Stimulated activated CD4-positive, alpha-beta T cell treated with anti-CD3 and anti-CD28 coated beads, Interleukin-15, amount 100 ng/mL, for 48 hours (primary cell): ENCODE results near the gene AGBL4.
"Not testable (repeated sequence)": the region's sequence is repeated elsewhere in the genome, so short reads cannot be mapped to it uniquely, and the experiment has no call there.

Experiments used
- DNase-seq, 2 donors: peaks; one replicate each; pipeline ENCODE4 v3.0.0-alpha.2; 2020; ENCODE audit warnings: low read depth in 2 of 2

The AGBL4 gene

GRCh38 chr1:49306507-49307070 lies 717.2 kb downstream of the AGBL4 start:
- no peak for DNase-seq

GRCh38 chr1:49302400-49302799 lies 721.4 kb downstream of the AGBL4 start:
- DNase-seq, result not testable (repeated sequence)

DNA sequence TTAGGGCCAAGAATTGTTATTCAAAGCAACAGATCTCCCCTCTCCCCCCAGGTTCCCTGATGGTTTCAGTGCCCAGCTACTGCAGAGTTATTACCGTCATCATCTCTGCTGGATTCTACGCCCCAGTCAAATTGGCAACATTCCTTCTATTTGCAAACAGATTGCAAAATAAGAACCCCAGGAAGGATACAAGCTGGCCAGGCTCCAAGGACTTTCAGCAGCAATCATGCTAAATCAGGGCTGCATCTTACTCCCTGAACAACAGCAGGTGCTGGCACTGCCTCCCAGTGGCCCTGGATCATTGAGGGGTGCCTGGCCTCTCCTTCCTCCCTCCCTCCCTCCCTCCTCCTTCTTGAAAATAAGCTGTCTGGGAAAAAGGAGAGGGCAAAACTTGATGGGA lies 725.5 kb downstream of the AGBL4 start:
- DNase-seq, result no peak

GRCh38 chr1:49297783-49298182 lies 726.0 kb downstream of the AGBL4 start:
- DNase-seq, result no peak

DNA sequence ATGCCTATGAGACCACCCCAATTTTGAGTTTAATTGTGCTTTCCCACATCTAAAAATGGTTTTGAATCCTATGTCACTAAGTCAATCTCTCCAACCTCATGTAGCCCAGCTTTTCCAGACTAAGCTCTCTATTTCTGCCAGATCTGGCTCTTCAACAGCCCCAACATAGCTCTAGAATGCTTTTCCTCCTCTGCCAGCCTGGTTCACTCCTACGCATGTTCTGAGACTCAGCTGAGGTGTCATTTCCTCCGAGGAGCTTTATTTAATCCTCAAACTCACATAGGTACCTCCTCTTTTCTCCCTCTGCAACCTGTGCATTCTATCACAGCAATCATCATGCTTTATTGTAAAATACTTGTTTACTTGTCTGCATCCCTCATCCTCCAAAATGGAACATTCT lies 729.2 kb downstream of the AGBL4 start:
- DNase-seq, result no peak

DNA sequence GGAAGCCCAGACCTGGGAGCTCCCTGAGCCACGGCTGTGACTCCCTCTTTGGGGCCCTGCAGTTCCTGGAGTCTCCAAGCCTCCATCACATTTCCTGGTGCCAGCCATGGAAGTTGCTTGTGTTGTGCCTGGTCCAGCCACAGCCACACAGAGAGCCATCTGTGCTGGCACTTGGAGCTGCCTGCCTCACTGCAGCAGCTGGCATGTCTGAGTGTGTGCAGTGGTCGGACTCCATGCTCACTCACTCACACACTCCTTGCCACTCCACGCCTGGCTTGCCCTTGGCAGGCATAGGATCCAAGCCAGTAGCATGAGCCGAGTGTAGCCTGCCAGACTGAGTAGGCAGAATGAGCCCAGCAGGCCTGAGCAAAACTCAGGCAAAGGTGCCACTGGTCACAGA lies 730.7 kb downstream of the AGBL4 start:
- no peak for DNase-seq

GRCh38 chr1:49257211-49258049 lies 766.3 kb downstream of the AGBL4 start:
- DNase-seq, result not testable (repeated sequence)

GRCh38 chr1:49252917-49253316 lies 770.8 kb downstream of the AGBL4 start:
- no peak for DNase-seq

DNA sequence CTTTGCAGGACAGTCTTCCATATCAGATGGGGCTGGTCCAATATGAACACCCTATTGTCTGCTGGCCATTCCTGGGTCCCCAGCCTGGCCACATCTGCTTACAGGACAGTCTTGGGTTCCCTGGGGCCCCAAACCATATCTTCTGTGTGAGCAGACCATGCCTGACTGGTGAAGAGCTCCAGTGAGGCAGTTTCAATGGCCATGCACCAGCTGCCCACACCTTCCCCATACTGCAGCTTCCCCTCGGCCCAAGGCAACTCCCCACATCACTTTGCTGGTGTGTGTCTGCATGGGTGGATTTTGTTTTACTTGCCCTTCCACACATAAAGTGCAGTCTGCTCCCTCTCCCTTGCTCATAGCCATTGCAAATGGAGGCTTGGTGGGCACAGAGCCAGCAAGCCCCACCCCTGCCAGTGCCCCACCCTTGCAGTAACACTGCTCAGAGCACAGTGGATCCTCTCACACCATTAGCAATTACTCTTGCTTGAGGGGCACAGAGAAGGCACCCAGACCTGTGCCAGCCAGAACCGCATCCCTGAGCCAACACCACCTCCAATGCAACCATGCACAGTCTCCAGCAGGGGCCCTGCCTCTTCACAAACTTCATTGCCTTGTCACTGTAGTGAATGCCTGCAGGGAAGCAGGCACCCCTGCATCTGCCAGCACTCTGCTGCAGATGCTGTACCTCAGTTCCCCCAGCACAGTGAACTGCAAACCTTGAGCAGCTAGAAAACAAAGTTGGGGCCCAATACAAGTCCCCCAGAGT lies 772.6 kb downstream of the AGBL4 start:
- no peak for DNase-seq

DNA sequence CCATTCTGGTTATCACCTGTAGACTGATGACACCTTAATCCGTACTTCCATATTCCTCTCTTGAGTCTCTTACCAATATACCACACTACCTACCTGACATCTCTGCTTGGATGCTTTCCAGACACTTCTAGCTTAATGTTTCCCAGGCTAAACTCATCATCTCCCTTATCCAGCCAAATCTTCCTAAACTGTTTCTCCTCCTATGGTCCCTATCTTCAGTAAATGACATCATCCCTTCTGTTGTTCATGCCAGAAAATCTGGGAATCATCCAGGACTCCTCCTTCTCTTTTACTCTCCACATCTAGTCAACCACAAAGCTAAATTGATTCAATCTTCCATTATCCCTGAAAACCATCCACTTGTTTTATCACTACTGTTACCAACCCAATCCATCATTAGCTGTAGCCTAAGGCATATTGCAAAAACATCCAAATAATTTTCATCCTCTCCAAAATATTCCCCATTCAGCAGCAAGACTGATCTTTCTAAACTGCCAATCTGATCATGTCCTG lies 783.0 kb downstream of the AGBL4 start:
- DNase-seq, result no peak

DNA sequence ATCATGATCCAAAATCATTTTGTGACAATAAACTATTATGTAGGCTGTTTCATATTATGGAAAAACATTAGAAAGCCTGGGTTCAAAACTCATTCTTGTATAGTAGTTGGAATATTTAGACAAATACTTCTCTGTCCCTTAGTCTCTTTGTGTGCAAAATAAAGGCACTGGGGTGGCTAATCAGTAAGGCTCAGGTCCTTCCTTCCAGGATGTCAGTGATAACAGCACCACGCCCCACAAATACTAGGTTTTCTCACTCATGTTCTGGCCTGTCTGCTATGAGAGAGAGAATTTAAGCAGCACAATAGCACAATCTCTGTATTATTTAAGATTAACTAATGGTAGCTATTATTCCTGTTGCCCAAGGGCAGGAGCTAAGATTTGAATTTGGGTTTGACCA lies 788.8 kb downstream of the AGBL4 start:
- DNase-seq, result no peak

DNA sequence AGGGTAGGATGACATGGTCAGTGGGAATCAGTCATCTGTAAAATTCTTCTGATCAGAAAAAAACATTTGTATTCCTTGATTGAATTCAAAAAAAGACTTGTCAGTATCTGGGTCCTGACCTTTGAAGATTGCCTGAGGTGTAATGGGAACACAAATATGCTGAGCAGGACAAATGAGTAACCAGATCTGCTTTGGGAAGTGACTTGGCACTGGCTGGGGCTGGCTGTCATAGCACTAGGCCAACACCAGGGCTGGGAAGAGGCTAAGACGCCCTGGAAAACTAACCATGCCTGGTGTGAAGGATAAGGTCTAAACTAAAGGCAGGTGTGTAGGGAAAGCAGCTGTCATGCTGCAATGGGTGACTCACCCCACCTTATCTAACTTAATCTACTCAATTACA lies 794.2 kb downstream of the AGBL4 start:
- no peak for DNase-seq

DNA sequence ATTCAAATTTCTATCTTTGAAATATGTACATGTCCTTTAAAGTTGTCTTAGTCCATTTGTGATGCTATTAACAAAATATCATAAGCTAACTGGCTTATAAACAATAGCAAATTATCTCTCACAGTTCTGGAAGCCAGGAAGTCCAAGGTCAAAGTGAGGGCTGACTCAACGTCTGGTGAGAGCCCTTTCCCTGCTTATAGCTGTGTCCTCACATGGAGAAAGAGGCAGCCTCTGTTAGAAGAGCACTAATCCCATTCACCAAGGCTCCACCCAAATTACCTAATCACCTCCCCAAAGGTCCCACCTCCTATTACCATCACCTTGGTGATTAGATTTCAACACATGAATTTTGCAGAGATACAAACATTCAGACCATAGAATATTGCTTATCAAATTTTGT lies 797.0 kb downstream of the AGBL4 start:
- DNase-seq, result no peak

- DNase-seq, result no peak
These were observed 798.3 kb downstream of the AGBL4 start for GRCh38 chr1:49225464-49225863.

- DNase-seq, result no peak
These were observed 810.5 kb downstream of the AGBL4 start for GRCh38 chr1:49213301-49213700.

DNA sequence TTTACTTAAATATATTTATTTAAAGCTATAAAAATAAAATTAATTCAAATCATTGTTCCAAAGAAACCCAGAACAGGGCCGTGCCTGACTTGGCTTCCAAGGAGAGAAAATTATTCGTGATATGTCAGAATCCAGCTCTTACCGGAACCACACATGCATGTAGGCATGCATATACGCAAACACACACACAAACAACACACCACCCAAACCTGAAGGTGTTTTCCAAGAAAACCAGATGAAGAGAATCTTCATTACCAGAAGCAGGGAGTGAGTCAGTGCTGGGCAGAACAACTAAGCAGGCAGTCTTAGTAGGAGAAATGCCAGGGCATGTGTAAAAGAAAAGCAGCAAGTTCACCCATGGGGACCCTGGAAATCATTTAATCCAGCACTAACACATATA lies 815.0 kb downstream of the AGBL4 start:
- no peak for DNase-seq

- no peak for DNase-seq
These were observed 819.0 kb downstream of the AGBL4 start for GRCh38 chr1:49204720-49205119.

- no peak for DNase-seq
These were observed 823.0 kb downstream of the AGBL4 start for GRCh38 chr1:49200738-49201137.

DNA sequence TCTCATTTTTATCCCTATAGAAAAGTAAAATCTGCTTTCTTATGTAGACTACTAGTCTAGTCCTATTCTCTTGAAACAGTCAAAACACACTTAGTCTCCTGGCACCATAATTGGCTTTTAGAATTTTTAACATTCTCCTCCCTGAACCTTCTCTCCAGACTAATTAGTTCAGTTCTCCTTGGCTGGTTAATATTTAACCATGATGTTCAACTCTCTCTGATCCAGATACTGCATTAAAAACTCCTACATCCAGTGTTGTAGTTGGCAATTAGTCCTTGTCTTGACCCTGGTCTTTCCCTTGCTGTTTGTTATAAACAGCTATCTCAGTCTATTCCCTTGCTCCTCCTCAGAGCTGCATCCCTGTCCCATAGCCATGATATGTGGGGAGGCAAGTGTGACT lies 824.2 kb downstream of the AGBL4 start:
- no peak for DNase-seq

GRCh38 chr1:49197081-49197480 lies 826.7 kb downstream of the AGBL4 start:
- DNase-seq, result no peak

DNA sequence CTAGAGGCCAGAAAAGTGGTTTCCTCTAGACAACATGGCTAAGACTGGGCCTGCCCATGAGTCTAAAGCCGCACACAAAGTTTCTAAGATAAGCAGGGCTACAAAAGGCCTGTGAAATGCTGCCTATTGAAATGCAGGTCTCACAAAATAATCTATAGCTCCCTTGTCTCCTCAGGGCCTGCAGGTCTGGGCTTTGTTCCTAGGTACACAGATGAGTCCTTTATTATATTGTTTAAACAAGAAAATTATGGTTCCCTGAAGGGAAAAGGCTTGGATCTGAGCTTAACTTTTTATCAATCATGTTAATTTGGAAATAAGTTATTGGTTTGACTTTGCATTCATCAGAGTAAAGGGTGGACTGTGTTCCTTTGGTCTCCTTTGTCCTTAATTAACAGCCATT lies 833.6 kb downstream of the AGBL4 start:
- DNase-seq, result no peak

DNA sequence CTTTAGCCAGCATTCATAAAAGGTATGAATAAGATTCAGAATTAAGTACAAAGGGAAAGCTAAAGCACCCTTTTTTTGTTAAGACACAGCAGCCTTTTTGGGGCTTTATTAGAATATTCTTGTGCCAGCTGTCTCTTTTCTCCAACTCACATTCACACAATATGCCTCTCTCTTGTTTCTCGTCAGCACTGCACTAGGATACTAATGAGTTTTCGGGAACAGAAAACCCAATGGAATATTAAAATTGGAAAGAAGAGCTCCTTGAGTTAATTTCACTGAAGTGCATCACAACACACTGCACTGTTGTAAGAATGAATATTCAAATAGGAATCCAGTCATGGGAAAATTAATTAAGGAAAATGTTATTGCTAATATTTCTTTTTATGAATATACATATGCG lies 836.7 kb downstream of the AGBL4 start:
- no peak for DNase-seq
